CD4-positive, alpha-beta T cell (primary cell): ENCODE measurements around the gene CEMIP2. TPM values are rescaled to one million over a fixed set of nuclear protein-coding genes. Genes with fewer than 3 reads are reported as not detected.

Source experiments
- ATAC-seq: fragments of 200-7000 bp; cut with Tn5 transposase; one replicate; pipeline ENCODE4 v1.10.0; 2022; ENCODE audit warnings: mild to moderate bottlenecking; ENCODE audit not compliant: poor library complexity
- CTCF ChIA-PET: fragments of 350-600 bp; sonication (Branson Sonifier 250); formaldehyde crosslinking; loops from one replicate; lab custom pipeline; 2021; ENCODE audit warnings: antibody characterized with exemption, inconsistent platforms; lab: Charles Lee
- POLR2A ChIA-PET: fragments of 350-600 bp; sonication (Branson Sonifier 250); formaldehyde crosslinking; loops from one replicate; lab custom pipeline; 2021; ENCODE audit warnings: antibody characterized with exemption, inconsistent platforms; lab: Charles Lee
- DNase-seq, 14 experiments: peaks; one replicate each; pipeline ENCODE4 v3.0.0-alpha.2; 2013 to 2020; ENCODE audit warnings: mixed read lengths in 2 of 14
- H3K27ac ChIP-seq, 2 donors: one replicate each; pipeline versions ENCODE4 v1.5.1 to v1.7.0; 2013; ENCODE audit warnings: low read length in 2 of 2, low read depth in 1 of 2, mild to moderate bottlenecking in 1 of 2
- H3K27me3 ChIP-seq, 2 experiments: 1 replicate in 1 of 2; 2 replicates in 1 of 2; pipeline versions ENCODE4 v1.6.1 to v1.7.0; 2013; ENCODE audit warnings: low read length in 2 of 2, control low read depth in 1 of 2, mild to moderate bottlenecking in 1 of 2, moderate library complexity in 1 of 2; ENCODE audit not compliant: insufficient read depth in 2 of 2, control insufficient read depth in 1 of 2
- H3K36me3 ChIP-seq: one replicate; pipeline ENCODE4 v1.6.1; 2013; ENCODE audit warnings: low read length, control low read depth; ENCODE audit not compliant: insufficient read depth
- H3K4me1 ChIP-seq: one replicate; pipeline ENCODE4 v1.6.1; 2013; ENCODE audit warnings: low read length, control low read depth; ENCODE audit not compliant: insufficient read depth
- H3K4me3 ChIP-seq: one replicate; pipeline ENCODE4 v1.5.1; 2013; ENCODE audit warnings: mild to moderate bottlenecking, low read length, moderate library complexity
- H3K9me3 ChIP-seq, 2 experiments: 1 replicate in 1 of 2; 2 replicates in 1 of 2; pipeline versions ENCODE4 v1.6.1 to v1.7.0; 2013; ENCODE audit warnings: low read length in 2 of 2, mild to moderate bottlenecking in 2 of 2, control low read depth in 1 of 2, moderate library complexity in 1 of 2; ENCODE audit not compliant: control insufficient read depth in 1 of 2, insufficient read depth in 1 of 2
- H3K27ac Mint-ChIP-seq: one replicate; pipeline ENCODE4 v1.8.0; 2020; ENCODE audit warnings: mixed read lengths
- H3K27me3 Mint-ChIP-seq: one replicate; pipeline ENCODE4 v1.8.0; 2021; ENCODE audit warnings: mixed read lengths
- H3K36me3 Mint-ChIP-seq: one replicate; pipeline ENCODE4 v1.8.0; 2021; ENCODE audit warnings: low read depth, mixed read lengths
- H3K4me1 Mint-ChIP-seq: one replicate; pipeline ENCODE4 v1.8.0; 2021; ENCODE audit warnings: low read depth, mixed read lengths
- H3K4me3 Mint-ChIP-seq: one replicate; pipeline ENCODE4 v1.8.0; 2020; ENCODE audit warnings: mild to moderate bottlenecking, mixed read lengths
- H3K9me3 Mint-ChIP-seq: one replicate; pipeline ENCODE4 v1.8.0; 2020; ENCODE audit warnings: mixed read lengths
- CTCF ChIP-seq: fragments of 200-600 bp; IDR thresholded peaks from one replicate; pipeline ENCODE4 v1.8.0; 2022; ENCODE audit warnings: antibody characterized with exemption, mild to moderate bottlenecking
- intact Hi-C, 2 experiments: fragments of 100-400 bp; cut with DNase I in 1 of 2; cut with micrococcal nuclease in 1 of 2; formaldehyde crosslinking; loops; one replicate each; pipeline versions ENCODE4 v1.15.1 to v1.9.0; 2023 to 2025; cut with DNase I, micrococcal nuclease
- total RNA-seq, 174 experiments: library from RNA in 2 of 174; stranded (reverse) in 2 of 174; gene quantifications; one replicate each; pipeline ENCODE4 v1.2.3 and lab custom pipeline; 2021 to 2026

The CEMIP2 gene
- total RNA-seq, 2 experiments from 2014 or later, result 301 to 305 TPM

GRCh38 chr9:71710856-71711255 lies 57.5 kb downstream of the CEMIP2 start:
- H3K4me1 Mint-ChIP-seq, result peaks cover 16% of the 10 kb centered on the region
- no peak overlapping the region for H3K4me3 ChIP-seq
- no peak for TF ChIP-seq CTCF
- no peaks in the 10 kb centered on the region for H3K9me3 Mint-ChIP-seq
- ChIA-PET POLR2A (interaction anchor here (1.7 kb wide), 1 partner anchor 25 kb away, joined by 6 read pairs; no protein-coding TSS in a partner anchor), CTCF (no interaction called here)
- DNase-seq (no peak), ATAC-seq (no peak)
- intact Hi-C loops, result no loop called here
- peaks cover 87% of the 10 kb centered on the region for H3K36me3 Mint-ChIP-seq
- no peak overlapping the region for H3K27ac Mint-ChIP-seq
- peaks cover 75% of the 10 kb centered on the region for H3K36me3 ChIP-seq
- H3K27ac ChIP-seq, result no peak overlapping the region
- H3K27me3 Mint-ChIP-seq, result no peaks in the 10 kb centered on the region
- no peaks in the 10 kb centered on the region for H3K27me3 ChIP-seq
- H3K4me1 ChIP-seq, result no peaks in the 10 kb centered on the region
- no peaks in the 10 kb centered on the region for H3K9me3 ChIP-seq
- no peak overlapping the region for H3K4me3 Mint-ChIP-seq

- Mint-ChIP-seq H3K4me1 (peaks cover 16% of the 10 kb centered on the region), H3K4me3 (no peak overlapping the region), H3K9me3 (no peaks in the 10 kb centered on the region), H3K27me3 (no peaks in the 10 kb centered on the region), H3K36me3 (peaks cover 93% of the 10 kb centered on the region), H3K27ac (no peak overlapping the region)
- ATAC-seq (no peak), DNase-seq (no peak)
- peaks cover 70% of the 10 kb centered on the region for H3K36me3 ChIP-seq
- intact Hi-C loops, result no loop called here
- H3K9me3 ChIP-seq, result no peaks in the 10 kb centered on the region
- no peak overlapping the region for H3K4me3 ChIP-seq
- H3K27ac ChIP-seq, result no peak overlapping the region
- H3K4me1 ChIP-seq, result no peaks in the 10 kb centered on the region
- no peak for TF ChIP-seq CTCF
- no peaks in the 10 kb centered on the region for H3K27me3 ChIP-seq
- ChIA-PET CTCF (no interaction called here), POLR2A (interaction anchor here (1.7 kb wide), 1 partner anchor 25 kb away, joined by 6 read pairs; no protein-coding TSS in a partner anchor)
Observed at GRCh38 chr9:71710201-71710600, 58.1 kb downstream of the CEMIP2 start.

- H3K4me1 Mint-ChIP-seq, result peaks cover 16% of the 10 kb centered on the region
- intact Hi-C loops, result no loop called here
- no peaks in the 10 kb centered on the region for H3K9me3 ChIP-seq
- H3K27me3 ChIP-seq, result no peaks in the 10 kb centered on the region
- peaks cover 67% of the 10 kb centered on the region for H3K36me3 ChIP-seq
- DNase-seq, result no peak
- H3K4me3 Mint-ChIP-seq, result no peak overlapping the region
- no peak for ATAC-seq
- H3K4me1 ChIP-seq, result no peaks in the 10 kb centered on the region
- POLR2A ChIA-PET, result no interaction called here
- peaks cover 95% of the 10 kb centered on the region for H3K36me3 Mint-ChIP-seq
- CTCF ChIA-PET, result no interaction called here
- no peak overlapping the region for H3K4me3 ChIP-seq
- H3K27ac Mint-ChIP-seq, result no peak overlapping the region
- no peaks in the 10 kb centered on the region for H3K9me3 Mint-ChIP-seq
- TF ChIP-seq CTCF, result no peak
- no peaks in the 10 kb centered on the region for H3K27me3 Mint-ChIP-seq
- H3K27ac ChIP-seq, result no peak overlapping the region
Observed at GRCh38 chr9:71709384-71709783, 58.9 kb downstream of the CEMIP2 start.
